ENCODE data around the gene TMEM221. TPM values are rescaled to one million over a fixed set of nuclear protein-coding genes. Genes with fewer than 3 reads are reported as not detected.

TMEM221 gene
- total RNA-seq, 8 experiments from 2014 or later, result 0.23 to 1.7 (median 0.29) TPM; not detected in 1

GRCh38 chr19:17450264-17451075, 2.0 kb upstream of the TMEM221 start:
- in situ Hi-C loops (cut with MboI; ENCODE audit: low pct_unique_long_range_greater_than_20kb in 2 of 9, low sequenced_read_pairs in 9 of 9, unreplicated experiment in 9 of 9), result no loop called here
- no peak for ATAC-seq (replicated peaks in 6 of 8)
- 0 to 100% (median 71%) methylated on average over 1 to 4 of the region's 8 CpGs; no CpG with 5 or more reads in 3 of the 10 experiments for WGBS, 10 experiments
- Histone ChIP-seq H3K4me3 (no peak overlapping the region), H3K27ac (no peak overlapping the region), H3K4me1 (replicated peaks in 1 of 2) (peaks cover 4 to 11% of the 10 kb centered on the region in 2 donors)

- Histone ChIP-seq H3K4me3 (peak overlapping the region in 4 of 5 donors; percentile 10 to 31 (median 22)), H3K27ac (no peak overlapping the region), H3K4me1 (replicated peaks in 1 of 2) (peaks cover 0 to 4% of the 10 kb centered on the region in 2 donors)
- in situ Hi-C loops (cut with MboI; ENCODE audit: low pct_unique_long_range_greater_than_20kb in 2 of 9, low sequenced_read_pairs in 9 of 9, unreplicated experiment in 9 of 9), result no loop called here
- WGBS, 10 experiments, result 0 to 80% methylated on average over 1 to 3 of the region's 5 CpGs; no CpG with 5 or more reads in 8 of the 10 experiments
- ATAC-seq (replicated peaks in 6 of 8), result peak in 2 of 8 experiments; percentile 3 to 11
Measured at GRCh38 chr19:17447704-17448130, 751 bp downstream of the TMEM221 start.

- WGBS, 10 experiments, result 45 to 100% (median 98%) methylated on average over 1 of the region's 1 CpG
- Histone ChIP-seq H3K4me1 (replicated peaks in 1 of 2) (peaks cover 0 to 4% of the 10 kb centered on the region in 2 donors), H3K4me3 (no peak overlapping the region), H3K27ac (no peak overlapping the region)
- ATAC-seq (replicated peaks in 6 of 8), result no peak
- in situ Hi-C loops (cut with MboI; ENCODE audit: low pct_unique_long_range_greater_than_20kb in 2 of 9, low sequenced_read_pairs in 9 of 9, unreplicated experiment in 9 of 9), result no loop called here
Measured at GRCh38 chr19:17445526-17446165, 2.8 kb downstream of the TMEM221 start.

- Histone ChIP-seq H3K4me1 (replicated peaks in 1 of 2) (no peaks in the 10 kb centered on the region), H3K4me3 (no peak overlapping the region), H3K27ac (no peak overlapping the region)
- WGBS, 10 experiments, result 0 to 100% (median 64%) methylated on average over 1 to 7 of the region's 8 CpGs
- in situ Hi-C loops (cut with MboI; ENCODE audit: low pct_unique_long_range_greater_than_20kb in 2 of 9, low sequenced_read_pairs in 9 of 9, unreplicated experiment in 9 of 9), result no loop called here
- peak; percentile 40 to 77 (median 62) for ATAC-seq (replicated peaks in 6 of 8)
Measured at GRCh38 chr19:17441241-17442021, 7.0 kb downstream of the TMEM221 start.

DNA sequence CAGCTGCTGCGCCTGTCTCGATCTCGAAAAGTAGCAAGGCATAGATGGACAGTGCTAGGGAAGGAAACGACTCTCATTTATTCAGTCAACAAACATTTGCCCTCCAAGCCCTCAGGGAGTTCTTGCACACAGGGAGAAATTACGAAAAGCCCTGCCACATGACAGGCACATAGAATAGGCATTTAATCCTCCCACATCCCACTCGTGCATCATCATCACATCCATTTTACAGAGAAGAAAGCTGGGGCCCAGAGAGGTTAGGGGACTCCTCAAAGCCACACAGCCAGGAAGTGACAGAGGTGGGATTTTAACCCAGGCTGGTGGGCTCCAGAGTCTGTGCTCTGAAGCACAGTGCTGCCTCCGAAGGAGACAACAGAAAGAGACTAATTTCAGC, 11.6 kb downstream of the TMEM221 start:
- 6 to 58% (median 38%) methylated on average over 1 to 4 of the region's 7 CpGs; no CpG with 5 or more reads in 4 of the 10 experiments for WGBS, 10 experiments
- in situ Hi-C loops (cut with MboI; ENCODE audit: low pct_unique_long_range_greater_than_20kb in 2 of 9, low sequenced_read_pairs in 9 of 9, unreplicated experiment in 9 of 9), result no loop called here
- H3K4me3 ChIP-seq, result no peak overlapping the region
- H3K4me1 ChIP-seq (replicated peaks in 1 of 2), result no peaks in the 10 kb centered on the region
- H3K27ac ChIP-seq, result no peak overlapping the region
- ATAC-seq (replicated peaks in 6 of 8), result no peak

- ATAC-seq (replicated peaks in 6 of 8), result no peak
- 50 to 100% (median 92%) methylated on average over 1 to 4 of the region's 25 CpGs; no CpG with 5 or more reads in 2 of the 10 experiments for WGBS, 10 experiments
- Histone ChIP-seq H3K4me1 (replicated peaks in 1 of 2) (no peaks in the 10 kb centered on the region), H3K27ac (no peak overlapping the region), H3K4me3 (no peak overlapping the region)
- in situ Hi-C loops (cut with MboI; ENCODE audit: low pct_unique_long_range_greater_than_20kb in 2 of 9, low sequenced_read_pairs in 9 of 9, unreplicated experiment in 9 of 9), result no loop called here
Measured at GRCh38 chr19:17436094-17436873, 12.2 kb downstream of the TMEM221 start.

DNA sequence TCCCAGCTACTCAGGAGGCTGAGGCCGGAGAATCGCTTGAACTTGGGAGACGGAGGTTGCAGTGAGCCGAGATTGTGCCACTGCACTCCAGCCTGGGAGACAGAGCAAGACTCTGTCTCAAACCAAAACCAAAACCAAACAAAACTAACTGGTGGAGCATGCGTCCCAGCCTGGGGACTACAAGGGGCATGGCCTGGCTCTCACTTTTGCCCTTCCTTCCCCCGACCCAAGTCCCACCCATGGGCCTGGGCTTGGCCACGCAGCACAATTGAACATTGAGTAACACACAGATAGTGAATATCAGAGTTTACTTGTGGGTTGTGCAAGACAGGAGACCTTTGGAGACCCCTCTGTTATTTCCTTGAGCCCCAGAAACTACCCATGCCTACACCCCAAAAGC, 13.2 kb downstream of the TMEM221 start:
- in situ Hi-C loops (cut with MboI; ENCODE audit: low pct_unique_long_range_greater_than_20kb in 2 of 9, low sequenced_read_pairs in 9 of 9, unreplicated experiment in 9 of 9), result no loop called here
- Histone ChIP-seq H3K4me3 (no peak overlapping the region), H3K27ac (no peak overlapping the region), H3K4me1 (replicated peaks in 1 of 2) (no peaks in the 10 kb centered on the region)
- ATAC-seq (replicated peaks in 6 of 8), result no peak
- WGBS, 10 experiments, result 60 to 95% methylated on average over 1 to 4 of the region's 7 CpGs; no CpG with 5 or more reads in 8 of the 10 experiments

DNA sequence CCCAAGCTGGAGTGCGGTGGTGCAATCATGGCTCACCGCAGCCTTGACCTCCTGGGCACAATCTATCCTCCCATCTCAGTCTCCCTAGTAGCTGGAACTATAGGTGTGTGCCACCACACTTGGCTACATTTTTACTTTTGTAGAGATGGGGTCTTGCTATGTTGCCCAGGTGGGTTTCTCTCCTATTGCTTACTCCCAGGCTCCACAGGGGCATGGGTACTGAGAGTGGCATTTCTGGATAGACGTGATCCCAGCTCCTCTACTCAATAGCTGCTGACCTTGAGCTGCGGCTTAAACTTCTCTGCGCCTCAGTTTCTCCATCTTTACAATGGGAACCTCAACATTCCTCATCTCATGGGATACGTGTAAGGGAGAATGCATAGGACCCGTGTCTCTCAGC, 17.1 kb downstream of the TMEM221 start:
- WGBS, 10 experiments, result 60 to 100% (median 85%) methylated on average over 1 to 4 of the region's 7 CpGs; no CpG with 5 or more reads in 5 of the 10 experiments
- ATAC-seq (replicated peaks in 6 of 8), result no peak
- Histone ChIP-seq H3K4me1 (replicated peaks in 1 of 2) (no peaks in the 10 kb centered on the region), H3K27ac (no peak overlapping the region), H3K4me3 (no peak overlapping the region)
- in situ Hi-C loops (cut with MboI; ENCODE audit: low pct_unique_long_range_greater_than_20kb in 2 of 9, low sequenced_read_pairs in 9 of 9, unreplicated experiment in 9 of 9), result no loop called here

DNA sequence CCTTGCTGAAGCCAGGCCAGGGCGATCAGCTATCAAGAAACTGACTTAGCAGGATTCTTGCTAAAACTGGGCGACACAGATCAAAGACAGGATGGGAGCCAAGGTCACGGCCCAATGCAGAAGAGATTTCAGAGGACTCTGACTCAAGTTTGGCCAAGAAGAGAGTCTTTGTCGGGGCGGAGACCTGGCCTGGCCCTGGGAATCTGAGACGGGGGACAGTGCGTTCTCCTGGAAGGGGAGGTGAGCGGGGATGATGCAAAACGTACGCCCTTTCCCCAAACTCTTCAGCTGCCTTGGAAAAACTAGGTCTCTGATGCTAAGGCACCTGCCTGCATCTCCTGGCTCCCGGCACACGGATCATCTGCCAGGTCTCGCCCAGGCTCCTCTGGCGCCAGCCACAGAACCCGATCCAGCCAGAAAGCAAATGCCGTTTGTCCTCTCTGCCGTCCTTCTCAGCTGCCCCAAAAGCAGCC, 18.8 kb downstream of the TMEM221 start:
- in situ Hi-C loops (cut with MboI; ENCODE audit: low pct_unique_long_range_greater_than_20kb in 2 of 9, low sequenced_read_pairs in 9 of 9, unreplicated experiment in 9 of 9), result no loop called here
- 20 to 81% (median 72%) methylated on average over 1 to 6 of the region's 17 CpGs; no CpG with 5 or more reads in 2 of the 10 experiments for WGBS, 10 experiments
- Histone ChIP-seq H3K4me1 (replicated peaks in 1 of 2) (no peaks in the 10 kb centered on the region), H3K4me3 (no peak overlapping the region), H3K27ac (no peak overlapping the region)
- peak in 1 of 8 experiments; percentile 50 for ATAC-seq (replicated peaks in 6 of 8)

- H3K4me1 ChIP-seq (replicated peaks in 1 of 2), result no peaks in the 10 kb centered on the region
- no peak overlapping the region for H3K4me3 ChIP-seq
- WGBS, 10 experiments, result 0 to 100% methylated on average over 1 to 2 of the region's 27 CpGs; no CpG with 5 or more reads in 8 of the 10 experiments
- ATAC-seq (replicated peaks in 6 of 8), result peak; percentile 41 to 84 (median 82)
- no peak overlapping the region for H3K27ac ChIP-seq
- in situ Hi-C loops (cut with MboI; ENCODE audit: low pct_unique_long_range_greater_than_20kb in 2 of 9, low sequenced_read_pairs in 9 of 9, unreplicated experiment in 9 of 9), result no loop called here
Measured at GRCh38 chr19:17424743-17425365, 23.6 kb downstream of the TMEM221 start.

- in situ Hi-C loops (cut with MboI; ENCODE audit: low pct_unique_long_range_greater_than_20kb in 2 of 9, low sequenced_read_pairs in 9 of 9, unreplicated experiment in 9 of 9), result no loop called here
- Histone ChIP-seq H3K4me3 (no peak overlapping the region), H3K27ac (no peak overlapping the region), H3K4me1 (replicated peaks in 1 of 2) (peaks cover 4 to 5% of the 10 kb centered on the region in 2 donors)
- no peak for ATAC-seq (replicated peaks in 6 of 8)
- 67 to 90% (median 86%) methylated on average over 2 to 3 of the region's 20 CpGs; no CpG with 5 or more reads in 7 of the 10 experiments for WGBS, 10 experiments
Measured at GRCh38 chr19:17423429-17424208, 24.8 kb downstream of the TMEM221 start.

Data from motor neuron (in vitro differentiated cells).